AG10803 (cell line): ENCODE measurements around the gene SMURF1.
A peak's percentile ranks its signal among the peaks of the same experiment; 100 is the strongest.

Experiments used
- DNase-seq: peaks from one replicate; pipeline ENCODE4 v3.0.0; 2010; ENCODE audit warnings: low read depth
- H3K4me3 ChIP-seq: 2 replicates; pipeline ENCODE4 v1.5.1; 2011; ENCODE audit warnings: mild to moderate bottlenecking, low read length, control low read depth
- TF ChIP-seq, protein P1 (sequence below): conservative IDR thresholded peaks from 2 replicates; pipeline ENCODE4 v1.5.1; 2011; ENCODE audit warnings: mild to moderate bottlenecking, low read length, control low read depth, inconsistent platforms

Gene SMURF1

DNA sequence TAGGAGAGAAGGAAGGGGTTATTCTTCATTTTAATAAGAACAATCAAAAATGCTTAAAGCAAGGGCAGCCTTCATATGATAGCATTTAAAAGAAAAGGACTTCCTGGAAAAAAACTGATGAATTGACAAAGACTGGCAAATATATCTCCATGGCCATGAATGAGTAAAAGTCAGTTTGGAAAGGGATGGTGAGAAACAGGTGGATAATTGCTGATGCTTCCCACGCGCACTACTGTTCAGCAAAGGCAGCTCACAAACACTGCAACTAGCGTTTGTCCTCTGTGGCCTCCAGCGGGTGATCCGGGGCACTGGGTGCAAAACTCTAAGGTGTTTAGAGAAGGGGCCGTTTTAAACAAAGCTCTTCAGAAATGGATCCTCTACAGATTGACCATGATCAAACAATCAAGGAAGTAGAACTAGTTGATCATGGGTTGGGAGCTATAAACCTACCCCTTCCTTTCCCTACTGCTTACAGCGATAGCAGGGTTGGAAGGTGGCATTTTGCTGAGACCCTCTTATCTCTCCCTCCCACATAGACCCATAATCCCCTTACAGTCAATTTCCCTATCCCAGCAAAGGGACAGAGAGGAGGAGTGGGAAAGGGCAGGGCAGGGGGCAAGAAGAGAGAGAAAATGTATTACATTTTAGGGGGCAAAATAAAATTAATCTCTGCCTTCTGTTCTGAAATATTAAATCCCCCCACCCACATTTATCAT, 53.8 kb downstream of the SMURF1 start:
- TF ChIP-seq, protein P1, sequence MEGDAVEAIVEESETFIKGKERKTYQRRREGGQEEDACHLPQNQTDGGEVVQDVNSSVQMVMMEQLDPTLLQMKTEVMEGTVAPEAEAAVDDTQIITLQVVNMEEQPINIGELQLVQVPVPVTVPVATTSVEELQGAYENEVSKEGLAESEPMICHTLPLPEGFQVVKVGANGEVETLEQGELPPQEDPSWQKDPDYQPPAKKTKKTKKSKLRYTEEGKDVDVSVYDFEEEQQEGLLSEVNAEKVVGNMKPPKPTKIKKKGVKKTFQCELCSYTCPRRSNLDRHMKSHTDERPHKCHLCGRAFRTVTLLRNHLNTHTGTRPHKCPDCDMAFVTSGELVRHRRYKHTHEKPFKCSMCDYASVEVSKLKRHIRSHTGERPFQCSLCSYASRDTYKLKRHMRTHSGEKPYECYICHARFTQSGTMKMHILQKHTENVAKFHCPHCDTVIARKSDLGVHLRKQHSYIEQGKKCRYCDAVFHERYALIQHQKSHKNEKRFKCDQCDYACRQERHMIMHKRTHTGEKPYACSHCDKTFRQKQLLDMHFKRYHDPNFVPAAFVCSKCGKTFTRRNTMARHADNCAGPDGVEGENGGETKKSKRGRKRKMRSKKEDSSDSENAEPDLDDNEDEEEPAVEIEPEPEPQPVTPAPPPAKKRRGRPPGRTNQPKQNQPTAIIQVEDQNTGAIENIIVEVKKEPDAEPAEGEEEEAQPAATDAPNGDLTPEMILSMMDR: no peak
- no peak overlapping the region for H3K4me3 ChIP-seq
- no peak for DNase-seq

DNA sequence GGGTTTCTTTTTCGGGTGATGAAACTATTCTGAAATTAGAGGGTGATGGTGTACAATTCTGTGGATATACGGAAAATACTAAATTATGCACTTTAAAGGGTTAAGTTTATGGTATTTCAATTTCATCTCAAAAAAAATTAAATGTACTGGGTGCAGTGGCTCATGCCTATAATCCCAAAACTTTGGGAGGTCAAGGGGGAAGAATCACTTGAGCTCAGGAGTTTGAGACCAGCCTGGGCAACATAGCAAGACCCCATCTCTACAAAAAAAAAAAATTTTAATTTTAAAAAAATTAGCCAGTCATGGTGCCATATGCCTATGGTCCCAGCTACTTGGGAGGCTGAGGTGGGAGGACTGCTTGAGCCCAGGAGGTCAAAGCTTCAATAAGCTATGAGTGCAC, 57.0 kb downstream of the SMURF1 start:
- DNase-seq: no peak
- TF ChIP-seq, protein P1: no peak
- H3K4me3 ChIP-seq: no peak overlapping the region

DNA sequence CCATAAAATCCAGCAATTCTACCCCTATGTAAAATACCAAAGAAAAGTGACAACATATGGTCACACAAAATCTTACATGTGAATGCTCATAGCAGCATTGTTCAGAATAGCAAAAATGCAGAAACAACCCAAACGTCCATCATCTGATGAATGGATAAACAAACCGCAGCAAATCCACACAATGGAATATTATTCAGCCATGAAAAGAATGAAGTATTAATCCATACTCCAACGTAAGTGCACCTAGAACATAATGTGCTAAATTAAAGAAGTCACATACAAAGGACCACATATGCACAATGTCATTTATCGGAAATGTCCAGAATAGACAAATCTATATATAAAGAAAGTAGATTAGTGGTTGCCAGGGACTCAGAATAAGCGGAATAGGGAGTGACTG, 57.4 kb downstream of the SMURF1 start:
- no peak for DNase-seq
- H3K4me3 ChIP-seq: no peak overlapping the region
- TF ChIP-seq, protein P1: no peak

DNA sequence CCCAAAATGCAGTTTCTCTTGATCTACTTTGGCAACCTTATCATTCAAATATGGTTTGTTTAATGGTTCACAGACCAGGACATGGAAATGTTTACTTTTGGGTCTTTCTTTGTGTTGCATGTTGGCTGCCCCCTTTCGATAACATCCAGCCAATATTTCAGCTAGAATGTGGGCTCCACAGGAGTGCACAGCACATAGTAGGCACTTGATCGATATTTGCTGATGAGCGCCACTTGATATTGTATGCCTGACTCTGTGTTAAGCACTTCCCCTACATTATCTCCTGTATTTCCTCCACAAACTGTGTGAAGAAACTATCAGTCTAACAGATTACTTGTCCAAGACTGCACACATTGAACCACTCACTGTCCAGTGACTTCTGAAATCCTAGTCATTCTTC, 60.2 kb downstream of the SMURF1 start:
- no peak for DNase-seq
- H3K4me3 ChIP-seq: no peak overlapping the region
- TF ChIP-seq, protein P1: no peak

DNA sequence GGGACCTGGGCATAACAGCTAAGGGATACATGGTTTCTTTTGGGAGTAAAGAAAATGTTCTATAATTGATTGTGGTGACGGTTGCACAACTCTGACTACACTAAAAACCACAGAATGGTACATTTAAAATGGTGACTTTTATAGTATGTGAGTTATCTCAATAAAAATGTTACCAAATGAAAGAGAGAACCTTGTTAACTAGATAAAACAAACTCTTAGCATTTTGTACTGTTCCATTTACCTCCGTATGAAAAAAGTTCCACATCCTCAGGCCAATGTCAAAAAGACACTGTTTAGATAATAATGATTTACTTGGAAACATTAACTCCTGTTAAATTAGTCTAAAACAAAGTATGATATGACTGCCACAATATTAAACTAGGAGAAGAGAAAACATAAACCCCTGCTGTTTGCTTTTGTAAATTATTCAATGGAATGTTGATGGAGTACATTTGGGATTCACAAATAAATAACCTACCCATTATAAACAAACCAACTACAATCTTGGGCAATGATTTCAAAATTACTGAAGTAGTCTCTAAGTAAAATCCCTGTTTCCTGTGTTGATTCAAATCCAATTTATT, 60.7 kb downstream of the SMURF1 start:
- peak; percentile 48 for DNase-seq
- TF ChIP-seq, protein P1: no peak
- no peak overlapping the region for H3K4me3 ChIP-seq

DNA sequence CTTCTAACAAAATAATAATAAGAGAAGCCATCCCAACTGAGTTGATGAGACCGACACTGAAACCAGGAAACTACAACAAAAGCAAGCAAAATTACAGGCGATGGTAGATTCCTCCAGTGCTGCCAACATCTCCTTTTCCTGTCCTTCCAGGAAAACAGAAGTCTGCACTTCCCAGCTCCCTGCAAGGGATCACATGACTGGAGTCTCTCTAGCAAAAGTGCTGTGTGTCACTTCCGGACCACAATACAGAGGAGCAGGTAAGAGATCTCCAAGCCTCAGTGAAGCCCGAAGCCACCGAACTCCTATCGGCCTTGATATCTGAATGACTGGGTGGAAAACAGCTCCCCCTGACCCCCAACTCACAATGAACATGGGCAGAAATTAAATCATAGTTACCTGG, 63.2 kb downstream of the SMURF1 start:
- TF ChIP-seq, protein P1: no peak
- DNase-seq: no peak
- H3K4me3 ChIP-seq: no peak overlapping the region

DNA sequence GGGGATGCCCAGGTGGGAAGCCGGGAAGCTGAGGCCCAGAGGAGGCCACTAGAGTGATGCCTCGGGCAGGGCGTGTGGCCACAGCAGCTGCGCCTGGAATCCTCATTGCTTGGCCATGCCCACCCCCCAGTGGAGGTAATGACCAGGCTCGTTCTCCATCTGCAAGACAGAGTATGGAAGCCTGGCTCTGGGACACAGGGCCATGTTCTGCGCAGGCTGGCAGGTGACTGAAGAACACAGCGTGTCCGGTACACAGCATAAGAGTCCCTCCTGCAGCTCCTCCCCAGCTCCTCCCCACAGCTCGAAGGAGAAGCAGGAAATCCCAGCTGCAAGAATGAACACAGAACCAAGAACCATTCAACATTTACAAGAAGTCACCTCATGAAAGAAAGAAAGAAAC, 64.8 kb downstream of the SMURF1 start:
- no peak for DNase-seq
- no peak overlapping the region for H3K4me3 ChIP-seq
- TF ChIP-seq, protein P1: no peak
